ENCODE measurements around the gene CDK9. TPM values are rescaled to one million over a fixed set of nuclear protein-coding genes. Genes with fewer than 3 reads are reported as not detected.
A peak's percentile ranks its signal among the peaks of the same experiment; 100 is the strongest.

CDK9 gene
- total RNA-seq, 1 experiment from 2014 or later, result 45.4 TPM

GRCh38 chr9:127761491-127761956, 24.3 kb upstream of the CDK9 start:
- no peak for DNase-seq (ENCODE audit: low spot score)

DNA sequence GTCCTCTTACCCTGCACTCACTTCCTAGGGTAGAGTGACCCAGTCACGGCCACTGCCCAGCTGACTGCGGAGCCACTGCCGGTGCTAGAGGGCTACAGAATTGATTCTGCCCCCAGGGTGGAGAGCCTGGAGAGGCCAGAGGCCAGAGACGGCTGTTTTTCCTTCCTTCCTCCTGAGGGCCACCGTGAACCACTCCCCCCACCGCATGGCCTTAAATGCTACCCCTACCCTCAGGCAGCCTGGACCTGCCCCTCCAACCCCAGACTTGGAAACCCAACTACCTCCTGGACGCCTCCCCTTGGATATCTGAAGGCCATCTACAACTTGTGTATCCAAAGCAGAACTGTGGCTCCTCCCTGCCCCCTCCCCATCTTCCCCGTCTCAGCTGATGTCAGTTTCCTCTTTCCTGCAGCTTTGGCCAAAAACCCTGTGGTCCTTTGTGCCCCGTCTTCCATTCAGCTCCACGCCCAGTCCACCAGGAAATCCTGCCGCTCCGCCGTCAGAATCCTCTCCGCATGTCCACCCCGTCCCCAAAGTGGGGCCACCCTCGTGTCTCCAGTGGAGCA, 23.6 kb upstream of the CDK9 start:
- DNase-seq (ENCODE audit: low spot score), result no peak

DNA sequence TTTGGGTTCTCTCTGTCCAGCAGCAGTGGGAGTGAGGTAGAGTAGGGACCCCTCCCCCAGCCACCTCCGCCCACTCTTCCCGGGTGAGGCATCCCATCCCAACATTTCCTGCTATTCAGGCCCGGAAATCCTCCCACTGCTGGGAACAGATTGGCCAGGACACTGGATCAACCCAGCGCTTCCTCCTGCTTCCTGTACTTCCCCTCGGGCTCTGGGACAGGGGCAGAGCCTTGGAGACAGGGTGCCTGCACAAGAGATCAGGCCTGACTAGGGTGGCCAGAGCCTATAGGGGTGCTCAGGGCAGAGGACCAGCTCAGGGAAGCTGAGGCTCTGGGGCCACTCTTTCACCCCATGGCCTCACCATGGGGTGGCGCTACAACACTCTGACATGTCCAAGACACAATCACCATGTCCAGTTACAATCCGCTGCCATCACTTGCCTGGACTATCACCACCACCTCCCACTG, 21.9 kb upstream of the CDK9 start:
- peak; percentile 23 for DNase-seq (ENCODE audit: low spot score)

- no peak for DNase-seq (ENCODE audit: low spot score)
Observed at GRCh38 chr9:127765418-127765817, 20.4 kb upstream of the CDK9 start.

DNA sequence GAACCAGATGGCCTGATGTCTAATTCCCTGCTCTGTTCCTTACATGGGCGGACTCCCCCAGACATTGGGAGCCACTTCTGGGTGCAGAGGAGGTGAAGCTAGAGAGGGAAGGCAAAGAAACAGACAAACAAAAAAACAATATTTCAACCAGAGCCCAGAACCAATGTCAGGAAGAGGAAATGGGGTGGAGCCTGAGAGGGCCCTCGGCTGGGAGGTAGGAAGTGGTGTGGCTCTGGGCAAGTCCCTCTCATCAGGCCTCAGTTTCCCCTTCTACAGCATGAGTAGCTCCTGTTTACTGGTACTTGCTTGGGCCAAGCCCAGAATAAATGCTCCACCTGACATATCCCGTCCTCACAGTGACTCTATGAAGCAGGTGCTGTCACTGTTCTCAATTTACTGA, 18.4 kb upstream of the CDK9 start:
- DNase-seq (ENCODE audit: low spot score), result no peak

DNA sequence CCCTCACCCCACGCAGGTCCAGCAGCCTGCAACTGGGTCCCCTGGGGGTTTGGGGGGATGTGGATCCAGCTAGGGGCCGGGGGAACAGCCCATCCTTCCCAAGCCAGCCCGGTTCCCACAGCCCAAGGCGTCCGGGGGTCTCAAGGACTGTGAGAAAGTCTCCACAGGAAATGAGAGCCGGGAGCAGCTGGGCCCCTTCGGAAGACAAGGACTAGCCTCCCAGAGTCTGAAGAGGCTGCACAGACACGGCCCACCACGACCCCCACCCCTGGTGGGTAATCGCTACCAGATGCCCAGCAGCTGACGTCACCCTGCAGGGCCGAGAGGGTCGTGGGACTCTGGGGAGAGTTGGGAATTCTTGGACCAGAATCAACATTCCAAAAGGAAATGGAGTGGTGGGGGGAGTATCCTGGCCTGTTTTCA, 17.9 kb upstream of the CDK9 start:
- no peak for DNase-seq (ENCODE audit: low spot score)

DNA sequence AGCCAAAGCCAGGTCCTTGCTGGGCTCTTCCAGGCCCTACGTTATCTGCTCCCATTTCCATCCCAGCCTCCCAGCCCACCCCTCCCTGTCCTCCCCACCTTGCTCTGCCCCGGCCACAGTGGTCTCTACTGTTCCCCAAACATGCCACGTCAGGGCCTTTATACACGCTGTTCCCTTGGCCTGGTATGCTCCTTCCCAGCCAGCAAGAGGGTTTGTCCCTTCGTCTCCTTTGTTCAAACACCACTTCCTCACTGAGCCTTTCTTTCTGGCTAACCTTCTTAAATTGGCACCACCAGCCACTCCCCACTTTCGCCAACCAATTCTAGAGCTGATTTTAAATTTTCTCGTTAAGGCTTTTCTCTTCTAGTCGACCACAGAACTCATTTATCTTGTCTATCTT, 17.1 kb upstream of the CDK9 start:
- DNase-seq (ENCODE audit: low spot score), result no peak

- no peak for DNase-seq (ENCODE audit: low spot score)
Observed at GRCh38 chr9:127769101-127769500, 16.7 kb upstream of the CDK9 start.

DNA sequence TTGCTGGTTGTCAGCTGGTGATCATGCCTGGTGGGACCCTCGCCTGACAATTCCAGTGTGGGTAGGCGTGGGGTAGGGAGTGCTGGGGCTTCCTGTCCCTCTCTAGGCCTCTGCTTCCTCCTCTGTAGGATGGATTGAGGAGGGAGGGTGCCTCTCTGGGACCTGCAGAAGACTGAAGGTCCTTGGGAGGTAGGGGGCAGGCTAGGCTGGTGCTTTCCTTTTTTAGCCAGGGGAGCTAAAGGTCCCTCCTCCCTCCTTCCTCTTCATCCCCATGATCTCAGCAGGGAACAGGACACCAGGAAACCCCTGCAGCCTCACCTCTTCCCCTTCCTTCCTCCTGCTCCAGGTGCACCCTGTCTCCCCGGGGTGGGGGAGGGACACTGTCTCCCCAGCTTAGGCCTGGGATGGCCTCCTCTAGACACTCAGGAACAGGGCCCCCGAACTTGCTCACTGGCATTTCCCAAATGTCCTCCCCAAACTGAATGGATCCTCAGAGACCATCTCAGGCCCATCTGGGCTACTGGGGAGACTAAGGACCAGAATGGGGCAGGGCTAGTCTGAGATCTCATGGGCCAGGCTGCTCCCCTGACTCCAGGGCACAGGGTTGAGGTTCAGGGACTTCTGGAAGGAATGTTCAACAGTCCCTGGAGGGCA, 15.8 kb upstream of the CDK9 start:
- DNase-seq (ENCODE audit: low spot score), result no peak

DNA sequence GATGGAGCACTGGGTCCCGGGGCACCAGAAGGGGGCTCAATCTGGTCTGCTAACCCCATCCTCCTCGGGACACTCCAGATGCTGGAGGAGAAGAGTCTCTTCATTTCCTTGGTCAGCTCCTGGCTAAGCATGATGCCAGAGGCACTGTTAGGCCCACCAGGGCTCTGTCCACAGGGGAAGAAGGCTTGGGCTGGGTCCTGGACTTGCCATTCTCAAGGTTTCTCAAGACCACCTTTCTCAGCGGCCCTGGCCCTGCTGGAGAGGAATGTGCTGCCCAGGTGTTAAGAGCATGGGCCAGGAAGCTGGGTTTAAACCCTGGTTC, 15.3 kb upstream of the CDK9 start:
- DNase-seq (ENCODE audit: low spot score), result no peak

- peak; percentile 96 for DNase-seq (ENCODE audit: low spot score)
Observed at GRCh38 chr9:127770905-127771569, 14.8 kb upstream of the CDK9 start.

- DNase-seq (ENCODE audit: low spot score), result no peak
Observed at GRCh38 chr9:127771570-127772189, 14.2 kb upstream of the CDK9 start.

- no peak for DNase-seq (ENCODE audit: low spot score)
Observed at GRCh38 chr9:127772603-127773002, 13.2 kb upstream of the CDK9 start.

DNA sequence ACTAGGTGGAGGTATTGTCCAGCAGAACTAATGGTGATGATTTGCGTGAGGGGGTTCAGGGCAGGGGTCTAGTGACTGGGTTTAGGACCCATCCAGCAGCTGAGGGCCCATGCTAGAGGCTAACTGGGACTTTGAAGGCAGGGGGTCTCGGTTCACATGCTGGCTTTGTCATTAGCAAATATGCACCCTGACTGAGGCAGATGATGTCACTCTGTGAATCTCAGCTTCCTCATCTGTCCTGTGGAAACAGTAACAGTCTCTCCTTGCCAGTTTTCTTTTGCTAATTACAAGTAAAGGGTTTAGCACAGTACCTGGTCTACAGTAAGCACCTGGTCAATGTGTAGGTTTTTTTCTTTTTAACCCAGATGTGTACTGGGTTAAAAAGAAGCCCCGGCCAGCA, 12.6 kb upstream of the CDK9 start:
- no peak for DNase-seq (ENCODE audit: low spot score)

DNA sequence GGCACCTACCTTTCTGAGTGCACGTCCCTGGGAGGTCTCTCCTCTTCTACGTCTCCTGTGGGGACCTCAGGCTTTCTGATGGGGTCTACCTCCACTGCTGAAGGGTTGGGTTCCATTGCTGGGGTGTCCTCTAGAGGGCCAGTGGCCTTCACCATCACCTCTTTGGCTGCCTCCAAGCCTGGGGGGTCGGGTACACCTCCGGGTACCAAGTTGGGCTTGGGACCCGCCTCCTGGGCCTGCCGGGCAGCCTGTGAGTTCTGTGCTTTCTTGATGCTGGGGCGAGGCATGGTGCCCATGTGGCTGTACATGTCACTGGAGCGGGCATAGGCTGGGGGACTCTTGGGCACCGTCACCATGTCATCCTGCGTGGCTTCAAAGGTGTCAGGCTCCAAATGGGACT, 11.9 kb upstream of the CDK9 start:
- DNase-seq (ENCODE audit: low spot score), result no peak

GRCh38 chr9:127776195-127776923, 9.5 kb upstream of the CDK9 start:
- DNase-seq (ENCODE audit: low spot score), result no peak

DNA sequence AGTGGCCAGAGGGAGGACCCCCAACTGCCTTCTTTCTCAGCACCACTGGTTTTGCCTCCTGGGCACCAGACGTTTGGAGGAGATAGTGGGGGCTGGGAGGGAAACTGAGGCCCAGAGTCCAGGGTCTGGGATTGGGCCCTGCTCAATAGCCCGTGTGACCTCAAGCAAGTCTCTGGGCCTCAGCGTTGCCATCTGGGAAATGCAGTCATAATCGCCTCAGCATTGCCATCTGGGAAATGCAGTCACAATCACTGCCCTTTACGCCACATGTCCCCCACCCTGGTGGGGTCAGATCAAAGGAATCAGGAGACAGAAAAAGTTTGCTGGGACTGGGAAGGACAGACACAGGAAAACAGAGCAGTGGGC, 8.9 kb upstream of the CDK9 start:
- DNase-seq (ENCODE audit: low spot score), result no peak

GRCh38 chr9:127777368-127777980, 8.4 kb upstream of the CDK9 start:
- DNase-seq (ENCODE audit: low spot score), result no peak

DNA sequence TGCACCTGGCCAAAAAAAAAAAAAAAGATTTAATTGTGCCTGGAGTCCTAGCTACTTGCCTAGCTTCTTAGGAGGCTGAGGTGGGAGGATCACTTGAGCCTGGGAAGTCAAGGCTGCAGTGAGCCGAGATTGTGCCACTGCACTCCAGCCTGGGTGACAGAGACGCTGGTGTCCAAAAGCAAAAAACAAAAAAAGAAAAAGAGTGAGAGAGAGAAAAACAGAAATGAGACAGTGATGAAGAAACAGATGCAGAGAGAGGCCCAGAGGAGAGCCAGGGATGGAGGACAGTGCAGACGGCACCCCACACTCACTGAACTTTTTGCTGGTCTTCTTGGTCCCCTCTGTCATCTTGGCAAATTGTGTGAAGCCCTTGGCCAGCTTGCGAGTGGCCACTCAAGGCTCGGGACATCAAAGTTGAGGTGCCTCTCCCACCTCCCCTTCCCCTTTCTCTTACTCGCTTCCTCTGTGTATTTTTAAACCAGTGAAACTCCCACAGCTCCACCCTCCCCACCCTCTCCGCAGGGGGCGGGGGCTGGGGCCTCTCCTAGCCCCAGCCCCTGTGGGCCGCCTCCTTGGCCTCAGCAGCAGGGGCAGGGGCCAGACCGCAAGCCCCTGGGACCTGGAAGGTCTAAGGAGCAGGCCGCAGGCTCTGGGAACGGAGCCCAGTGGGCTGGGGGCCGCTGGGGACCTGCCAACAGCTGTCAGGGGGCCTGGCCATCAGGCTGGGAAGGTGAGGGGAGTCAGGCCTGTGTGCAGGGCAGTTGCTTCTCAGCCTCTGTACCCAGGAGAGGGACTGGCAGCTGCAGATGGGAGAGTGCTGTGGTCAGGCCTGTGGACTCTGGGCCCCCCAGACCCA, 7.3 kb upstream of the CDK9 start, which contains the start of gene SH2D3C:
Gene SH2D3C (minus strand): TSS at position 387 of the 856 bp plus-strand sequence. CDS start 39 bp downstream, at position 348.
- no peak for DNase-seq (ENCODE audit: low spot score)

Data from HT-29 (cell line).